Lung microvascular endothelial cell (primary cell): ENCODE data around the gene MARCHF9. TPM values are rescaled to one million over a fixed set of nuclear protein-coding genes. Genes with fewer than 3 reads are reported as not detected.
"Not testable (repeated sequence)": the region's sequence is repeated elsewhere in the genome, so short reads cannot be mapped to it uniquely, and the experiment has no call there.

Experiments used
- DNase-seq, 2 donors: peaks; one replicate each; pipeline versions ENCODE4 v3.0.0 to v3.0.0-alpha.2; 2010; ENCODE audit warnings: low read depth in 2 of 2
- total RNA-seq: library from RNA; depleted of rRNA; stranded (reverse); fragments of >200 nt; gene quantifications from 2 replicates; pipeline ENCODE4 v1.2.1, GENCODE V29; 2014

The MARCHF9 gene
- total RNA-seq, 1 donor from 2014 or later, result 5.6 TPM

DNA sequence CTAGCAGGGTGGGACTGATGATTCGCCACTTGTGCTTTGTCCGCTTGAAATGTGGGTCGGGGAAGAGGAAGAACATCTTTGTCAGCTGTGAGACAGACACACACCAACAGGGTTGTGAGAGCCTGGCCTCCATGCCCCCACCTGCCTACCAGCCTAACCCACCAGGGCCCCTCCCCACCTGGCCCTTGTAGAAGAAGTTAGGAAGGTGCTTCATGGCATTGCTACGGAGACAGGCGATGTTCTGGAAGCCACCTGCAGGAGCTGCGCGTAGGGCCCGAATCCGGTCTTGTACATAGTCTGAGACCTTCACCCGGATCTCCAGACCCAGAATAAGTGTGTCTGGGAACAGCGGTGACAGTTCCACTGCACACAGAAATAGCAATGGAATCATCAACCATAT, 14.7 kb downstream of the MARCHF9 start:
- DNase-seq, result no peak

DNA sequence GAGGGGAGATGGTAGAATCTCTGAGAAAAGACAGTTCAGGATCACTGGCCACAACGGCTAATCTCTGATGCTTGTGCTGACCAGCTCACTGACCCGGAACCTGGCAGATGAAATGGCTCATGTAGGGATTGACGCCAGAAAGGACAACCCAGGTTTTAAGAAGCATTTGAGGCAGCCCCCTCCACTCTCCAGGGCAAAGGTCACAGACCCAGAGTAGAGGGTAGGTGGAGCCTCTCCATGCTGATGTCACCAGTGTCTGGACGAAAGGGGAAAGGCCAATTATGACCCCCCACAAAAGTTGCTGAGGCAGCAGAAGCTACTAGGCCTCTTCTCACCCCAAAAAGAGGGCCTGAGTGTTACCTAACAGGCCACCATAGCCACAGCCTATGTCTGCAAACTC, 15.8 kb downstream of the MARCHF9 start:
- no peak for DNase-seq

DNA sequence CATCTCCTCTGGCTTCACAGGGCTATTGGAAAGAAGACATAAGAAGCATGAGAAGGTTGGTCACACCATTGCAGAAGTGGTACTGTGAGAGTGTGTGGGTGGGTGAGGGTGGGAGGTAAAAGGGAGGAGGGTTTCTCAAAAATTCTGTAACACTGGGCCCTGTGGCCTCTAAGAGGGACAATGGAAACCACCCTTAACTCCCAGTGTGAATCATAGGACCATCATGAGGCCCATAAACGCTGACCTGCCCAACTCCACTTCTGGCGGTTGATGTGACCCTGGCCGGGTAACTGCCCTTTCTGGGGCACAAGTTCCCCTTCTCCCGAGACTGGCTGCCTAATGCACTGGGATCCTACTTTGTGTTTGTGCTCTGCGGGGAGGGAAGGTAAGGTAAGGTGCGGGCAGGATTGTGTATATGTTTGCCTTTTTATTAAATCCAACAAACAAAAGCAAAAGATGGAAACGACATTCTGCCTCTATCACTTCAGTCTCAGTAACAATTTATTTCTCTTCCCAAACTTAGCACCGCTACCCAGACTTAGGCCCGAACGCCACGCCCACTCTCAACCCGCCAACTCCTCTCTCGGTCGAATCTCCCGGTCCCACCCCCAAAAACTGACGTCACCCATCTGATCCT, 16.5 kb downstream of the MARCHF9 start:
- peak; percentile 90 for DNase-seq

DNA sequence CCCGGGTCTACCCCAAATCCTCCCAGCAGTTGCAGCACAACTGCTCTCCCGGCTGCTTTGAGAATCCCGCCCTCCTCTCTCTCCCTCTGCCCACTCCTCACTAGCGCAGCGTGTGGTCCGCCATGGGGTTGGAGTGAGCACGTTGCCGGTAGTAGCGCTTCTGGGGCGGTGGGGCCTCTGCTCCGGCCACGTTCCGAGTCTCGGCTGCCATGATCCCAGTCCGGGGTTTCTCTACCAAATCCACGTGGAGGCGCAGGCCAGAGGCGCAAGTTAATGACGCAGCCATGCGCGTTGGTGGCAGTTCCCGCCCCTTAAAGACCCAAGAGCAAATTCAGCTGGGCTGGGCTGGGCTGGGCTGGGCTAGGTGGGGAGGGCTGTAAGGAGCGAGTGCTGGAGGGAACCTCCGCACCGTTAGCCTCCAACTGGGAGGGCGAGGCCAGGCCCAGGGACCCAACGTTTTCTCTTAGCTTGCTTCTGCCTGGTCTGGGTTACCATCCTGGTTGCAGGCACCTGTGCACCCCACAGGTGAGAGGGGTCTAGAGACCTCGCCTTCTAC, 17.0 kb downstream of the MARCHF9 start, which contains the start of gene METTL1:
TSS of gene METTL1 (minus strand) at position 233 of the 556 bp plus-strand sequence. CDS start at position 211, 22 bp downstream.
- peak; percentile 97 to 98 for DNase-seq

DNA sequence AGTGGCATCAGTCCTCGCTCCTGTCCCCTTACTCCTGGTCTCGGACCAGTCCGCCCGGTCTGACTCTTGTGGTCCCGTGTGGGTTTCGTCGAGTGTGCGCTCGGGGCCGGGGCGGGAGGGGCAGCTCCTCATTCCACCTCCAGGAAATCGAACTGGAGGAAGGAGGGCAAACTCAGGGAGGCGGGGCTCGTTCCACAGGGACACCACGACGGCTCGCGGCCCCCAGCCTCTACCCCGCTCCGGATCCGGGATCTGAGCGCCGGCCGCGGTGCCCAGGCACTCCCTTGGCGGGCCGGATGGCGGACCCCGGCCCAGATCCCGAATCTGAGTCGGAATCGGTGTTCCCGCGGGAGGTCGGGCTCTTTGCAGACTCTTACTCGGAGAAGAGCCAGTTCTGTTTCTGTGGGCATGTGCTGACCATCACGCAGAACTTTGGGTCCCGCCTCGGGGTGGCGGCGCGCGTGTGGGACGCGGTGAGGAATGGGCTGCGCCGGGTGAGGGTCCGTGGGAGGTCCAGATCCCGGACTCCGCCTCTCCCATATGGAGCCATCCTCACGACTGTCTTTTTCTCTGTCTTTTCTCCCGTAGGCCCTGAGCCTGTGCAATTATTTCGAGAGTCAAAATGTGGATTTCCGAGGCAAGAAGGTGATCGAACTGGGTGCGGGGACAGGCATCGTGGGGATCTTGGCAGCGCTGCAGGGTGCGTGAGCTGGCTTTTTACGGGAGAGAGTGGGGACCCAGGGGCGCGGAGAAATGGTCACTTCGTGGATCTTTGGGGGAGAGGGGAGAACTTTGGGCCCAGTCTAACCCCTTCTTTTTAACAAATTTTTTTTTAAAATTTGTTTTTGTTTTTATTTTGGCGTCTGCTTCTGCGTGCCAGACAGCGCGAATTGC, 17.8 kb downstream of the MARCHF9 start, which contains the start of gene EEF1AKMT3:
TSS of gene EEF1AKMT3 (plus strand) at position 186 of the 894 bp plus-strand sequence. CDS start at position 297, 111 bp downstream.
- peak; percentile 37 to 60 for DNase-seq

DNA sequence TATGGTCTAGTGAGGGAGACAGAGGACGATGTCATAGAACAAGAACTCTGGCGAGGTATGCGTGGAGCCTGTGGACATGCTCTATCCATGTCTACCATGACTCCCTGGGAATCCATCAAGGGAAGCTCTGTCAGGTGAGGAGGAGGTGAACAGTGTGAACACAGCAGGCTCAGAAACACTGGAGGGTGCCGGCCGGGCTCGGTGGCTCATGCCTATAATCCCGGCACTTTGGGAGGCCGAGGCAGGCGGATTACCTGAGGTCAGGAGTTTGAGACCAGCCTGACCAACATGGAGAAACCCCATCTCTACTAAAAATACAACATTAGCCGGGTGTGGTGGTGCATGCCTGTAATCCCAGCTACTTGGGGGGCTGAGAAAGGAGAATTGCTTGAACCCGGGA, 19.7 kb downstream of the MARCHF9 start:
- DNase-seq, result not testable (repeated sequence)

DNA sequence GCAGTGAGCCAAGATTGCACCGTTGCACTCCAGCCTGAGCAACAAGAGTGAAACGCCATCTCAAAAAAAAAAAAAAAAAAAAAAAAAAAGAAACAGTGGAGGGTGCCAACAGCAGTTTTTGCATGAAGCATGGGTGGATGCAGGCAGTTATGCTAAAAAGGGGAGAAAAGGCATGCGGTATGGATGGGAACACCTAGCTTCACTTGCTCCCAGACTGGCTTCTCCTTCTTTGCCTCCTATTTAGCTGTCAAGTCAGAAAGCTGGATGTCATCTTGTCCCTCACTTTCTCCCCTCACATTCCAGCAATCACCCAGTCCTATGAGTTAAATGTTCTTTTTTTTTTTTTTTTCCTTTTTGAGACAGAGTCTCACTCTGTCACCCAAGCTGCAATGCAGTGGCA, 20.1 kb downstream of the MARCHF9 start:
- no peak for DNase-seq

DNA sequence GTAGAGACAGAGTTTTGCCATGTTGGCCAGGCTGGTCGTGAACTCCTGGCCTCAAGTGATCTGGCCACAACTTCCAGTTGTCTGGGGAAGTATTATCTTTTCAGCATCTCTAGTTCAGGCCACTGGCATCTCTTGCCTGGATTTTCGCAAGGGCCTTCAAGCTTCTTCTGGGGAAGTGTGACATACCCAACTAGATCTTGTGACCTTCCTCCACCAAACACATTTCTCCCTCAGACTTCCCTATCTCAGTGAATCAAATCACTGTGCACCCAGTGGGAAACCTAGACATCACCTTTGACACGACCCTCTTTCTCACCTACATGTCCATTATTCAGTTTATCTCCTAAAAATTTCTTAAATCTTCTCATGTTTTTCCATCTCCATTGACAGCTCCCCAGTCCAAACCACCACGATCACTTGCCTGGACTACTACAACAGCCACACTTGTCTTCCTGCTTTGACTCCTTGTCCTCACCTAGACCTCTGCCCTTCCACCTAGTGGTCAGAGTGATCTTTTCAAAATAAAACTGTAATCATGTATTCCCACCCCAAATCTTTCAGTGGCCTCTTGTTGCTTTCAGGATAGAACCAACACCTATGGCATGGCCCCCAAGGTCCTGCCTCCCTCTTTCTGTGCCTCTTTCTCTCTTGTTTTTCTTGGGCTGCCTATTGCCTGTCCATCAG, 20.8 kb downstream of the MARCHF9 start:
- no peak for DNase-seq

DNA sequence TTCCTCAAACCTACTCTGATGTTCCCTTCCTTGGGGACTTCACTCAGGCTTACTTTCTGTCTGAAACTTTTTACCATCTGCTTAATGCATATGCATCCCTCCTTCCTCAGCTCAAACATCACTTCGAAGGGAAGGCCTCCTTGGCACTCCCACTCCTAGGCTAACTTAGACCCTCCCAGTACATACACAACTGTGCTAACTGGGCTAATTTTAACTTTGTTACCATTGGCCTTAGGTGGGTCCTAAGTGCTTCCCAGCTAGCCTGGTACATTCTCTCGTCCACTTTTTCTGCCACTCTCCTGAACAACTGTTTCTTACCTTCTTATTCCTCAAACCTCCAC, 21.3 kb downstream of the MARCHF9 start:
- DNase-seq, result no peak

DNA sequence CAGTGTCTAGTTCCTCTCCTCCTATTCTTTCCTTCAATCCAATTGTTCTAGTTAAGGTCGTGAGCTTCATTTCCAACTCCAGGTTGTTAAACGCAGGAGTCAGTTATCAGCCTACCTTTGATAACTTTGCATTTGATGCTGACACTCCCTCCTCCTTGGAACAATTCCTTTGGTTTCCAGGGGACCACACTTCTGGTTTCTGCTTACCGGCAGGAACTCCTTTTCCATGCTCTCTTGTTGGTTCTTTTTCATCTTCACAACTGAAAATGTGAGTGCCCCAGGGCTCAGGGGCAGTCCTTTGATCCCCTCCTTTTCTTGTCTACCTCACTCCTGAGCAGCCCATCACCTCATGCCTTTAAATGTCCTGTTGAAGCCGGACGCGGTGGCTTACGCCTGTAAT, 22.5 kb downstream of the MARCHF9 start:
- no peak for DNase-seq

DNA sequence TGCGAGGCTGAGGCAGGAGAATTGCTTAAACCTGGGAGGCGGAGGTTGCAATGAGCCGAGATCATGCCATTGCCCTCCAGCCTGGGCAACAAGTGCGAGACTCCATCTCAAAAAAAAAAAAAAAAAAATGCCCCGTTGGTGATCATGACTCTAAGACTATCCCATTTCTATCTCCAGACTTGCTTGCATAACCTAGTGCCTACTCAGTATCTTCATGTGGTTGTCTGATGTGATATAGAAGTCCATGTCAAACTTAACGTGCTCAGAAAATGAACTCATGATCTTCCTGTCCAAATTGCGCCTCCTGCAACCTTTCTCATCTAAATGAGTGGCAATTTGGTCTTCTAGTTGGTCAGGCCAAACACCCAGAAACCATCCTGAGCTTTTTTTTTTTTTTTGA, 23.0 kb downstream of the MARCHF9 start:
- DNase-seq, result no peak

DNA sequence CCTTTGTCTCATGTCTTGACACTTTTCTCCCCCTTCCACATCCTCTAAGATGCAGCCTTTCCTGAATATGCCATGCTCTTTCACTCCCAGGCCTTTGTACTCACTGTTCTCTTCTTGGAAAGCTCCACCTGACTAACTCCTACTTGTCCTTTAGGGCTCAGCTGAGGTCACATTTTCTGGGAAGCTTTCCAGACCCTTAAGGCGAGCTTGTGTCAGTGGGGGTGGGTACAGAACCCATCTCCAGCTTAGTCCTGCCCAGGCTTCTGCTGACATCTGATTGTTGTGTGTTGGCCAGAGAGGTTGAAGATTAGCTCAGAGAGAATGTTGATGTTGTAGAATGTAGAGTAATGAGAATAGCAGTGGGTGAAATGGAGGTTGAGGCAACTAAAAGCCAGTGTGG, 24.8 kb downstream of the MARCHF9 start:
- no peak for DNase-seq

DNA sequence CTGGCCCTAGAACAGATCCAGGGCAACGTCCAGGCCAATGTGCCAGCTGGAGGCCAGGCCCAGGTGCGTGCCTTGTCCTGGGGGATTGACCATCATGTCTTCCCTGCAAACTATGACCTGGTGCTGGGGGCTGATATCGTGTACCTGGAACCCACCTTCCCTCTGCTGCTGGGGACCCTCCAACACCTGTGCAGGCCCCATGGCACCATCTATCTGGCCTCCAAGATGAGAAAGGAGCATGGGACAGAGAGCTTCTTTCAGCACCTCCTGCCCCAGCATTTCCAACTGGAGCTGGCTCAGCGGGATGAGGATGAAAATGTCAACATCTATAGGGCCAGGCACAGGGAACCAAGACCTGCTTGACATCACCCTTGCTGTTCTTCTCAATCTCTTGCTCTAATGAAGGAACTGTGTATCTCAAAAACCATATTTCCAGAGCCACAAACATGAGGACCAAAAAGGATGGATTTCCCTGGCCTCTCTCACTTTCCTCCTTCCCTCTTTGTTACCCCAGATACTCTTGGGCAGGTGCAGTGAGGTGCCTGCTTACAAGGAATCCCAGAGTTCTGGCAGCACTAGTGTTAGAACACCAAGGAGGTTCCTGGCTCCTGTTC, 25.5 kb downstream of the MARCHF9 start:
- DNase-seq, result no peak

DNA sequence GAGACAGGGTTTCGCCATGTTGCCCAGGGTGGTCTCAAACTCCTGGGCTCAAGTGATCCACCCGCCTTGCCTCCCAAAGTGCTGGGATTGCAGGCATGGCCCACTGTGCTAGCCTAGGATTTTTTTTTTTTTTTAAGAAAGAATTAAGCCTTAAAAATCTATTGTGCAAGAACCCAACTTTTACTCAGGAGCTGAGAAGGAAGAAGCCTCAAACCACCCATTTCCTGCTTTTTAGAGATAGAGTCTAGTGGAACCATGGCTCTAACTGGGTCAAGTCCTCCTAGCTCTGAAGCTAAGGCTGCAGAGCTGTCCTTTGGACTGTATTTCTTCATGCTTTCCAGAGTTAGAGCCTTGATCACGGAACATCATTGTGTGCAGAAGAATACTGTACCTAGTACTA, 26.3 kb downstream of the MARCHF9 start:
- no peak for DNase-seq

DNA sequence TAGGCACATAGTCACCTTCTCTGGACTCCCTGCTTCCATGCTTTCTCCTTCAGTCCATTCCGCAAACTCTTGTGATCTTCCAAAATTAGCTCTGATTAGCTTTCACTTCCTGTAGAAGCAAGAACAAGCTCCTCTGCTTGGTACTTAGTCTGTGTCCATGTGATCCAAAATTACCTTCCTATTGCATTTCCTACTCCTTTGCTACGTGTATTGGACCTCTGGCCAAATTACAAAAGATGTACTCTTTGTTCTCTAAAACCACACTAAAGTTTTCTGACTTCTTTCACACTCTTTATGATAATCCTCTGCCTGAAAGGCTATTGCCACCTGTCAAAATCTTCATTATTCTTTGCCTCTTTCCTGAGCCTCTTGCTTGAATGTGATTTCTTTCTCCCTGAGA, 26.9 kb downstream of the MARCHF9 start:
- no peak for DNase-seq

DNA sequence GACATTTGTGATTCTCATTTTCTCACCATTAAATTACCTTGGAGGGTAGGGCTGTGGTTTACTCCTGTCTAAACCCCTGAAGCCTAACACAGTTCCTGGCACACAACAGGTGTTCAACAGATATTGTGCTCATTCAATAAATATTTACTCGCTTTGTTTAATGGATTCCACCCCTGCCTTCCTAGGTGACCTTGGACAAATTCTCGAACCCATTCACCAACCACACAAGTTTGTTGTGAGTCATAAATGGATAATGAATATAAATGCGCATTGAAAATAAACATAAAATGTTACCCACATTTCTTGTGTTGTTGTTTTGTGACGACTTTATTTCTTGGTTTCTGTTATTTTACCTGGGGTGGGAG, 27.3 kb downstream of the MARCHF9 start:
- no peak for DNase-seq

DNA sequence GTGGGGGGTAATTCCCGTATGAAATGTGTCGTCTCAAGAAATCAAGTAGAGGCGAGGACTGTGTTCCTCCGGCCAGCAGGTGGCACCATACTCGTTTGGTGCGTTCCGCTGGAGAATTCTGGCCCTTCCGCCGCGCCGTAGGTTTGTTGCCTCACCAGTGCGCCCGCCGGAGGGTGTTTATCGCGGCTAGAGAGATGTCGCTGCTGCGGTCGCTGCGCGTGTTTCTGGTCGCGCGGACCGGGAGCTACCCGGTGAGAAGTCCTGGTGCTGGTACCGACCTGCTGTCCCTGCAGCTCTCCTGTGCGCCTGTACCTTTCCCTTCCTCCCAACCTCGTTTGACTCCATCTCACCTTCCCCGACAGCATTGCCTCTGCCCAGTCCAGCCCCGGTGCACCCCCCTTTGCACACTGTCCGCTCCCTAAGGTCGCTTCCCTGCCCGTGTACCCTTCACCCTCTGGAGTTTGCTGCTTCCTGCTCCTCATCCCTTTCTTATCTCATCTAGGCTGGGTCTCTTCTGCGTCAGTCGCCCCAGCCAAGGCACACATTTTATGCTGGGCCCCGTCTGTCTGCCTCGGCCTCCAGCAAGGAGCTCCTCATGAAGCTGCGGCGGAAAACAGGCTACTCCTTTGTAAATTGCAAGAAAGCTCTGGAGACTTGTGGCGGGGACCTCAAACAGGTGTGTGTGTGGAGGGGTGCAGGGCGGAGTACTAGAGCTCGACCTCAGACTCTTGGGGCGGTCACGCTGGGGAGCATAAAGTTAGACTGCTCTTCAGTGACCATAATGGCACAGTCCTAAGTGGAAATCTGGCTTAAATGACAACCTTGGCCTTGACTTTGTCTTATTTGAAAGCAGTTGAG, 27.9 kb downstream of the MARCHF9 start, which contains the start of gene TSFM:
TSS of gene TSFM (plus strand) at position 180 of the 858 bp plus-strand sequence. CDS start at position 195, 15 bp downstream.
- peak; percentile 97 to 98 for DNase-seq

DNA sequence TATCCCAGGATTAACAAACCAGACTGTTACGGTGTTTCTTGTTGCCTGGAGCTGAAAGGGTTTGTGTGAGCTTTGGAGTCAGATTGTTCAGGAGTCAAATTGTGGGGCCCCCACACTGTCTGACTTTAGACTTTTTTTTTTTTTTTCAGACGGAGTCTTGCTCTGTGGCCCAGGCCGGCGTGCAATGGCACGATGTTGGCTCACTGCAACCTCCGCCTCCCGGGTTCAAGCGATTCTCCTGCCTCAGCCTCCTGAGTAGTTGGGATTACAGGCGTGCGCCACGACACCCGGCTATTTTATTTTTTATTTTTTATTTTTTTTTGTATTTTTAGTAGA, 28.5 kb downstream of the MARCHF9 start:
- no peak for DNase-seq

DNA sequence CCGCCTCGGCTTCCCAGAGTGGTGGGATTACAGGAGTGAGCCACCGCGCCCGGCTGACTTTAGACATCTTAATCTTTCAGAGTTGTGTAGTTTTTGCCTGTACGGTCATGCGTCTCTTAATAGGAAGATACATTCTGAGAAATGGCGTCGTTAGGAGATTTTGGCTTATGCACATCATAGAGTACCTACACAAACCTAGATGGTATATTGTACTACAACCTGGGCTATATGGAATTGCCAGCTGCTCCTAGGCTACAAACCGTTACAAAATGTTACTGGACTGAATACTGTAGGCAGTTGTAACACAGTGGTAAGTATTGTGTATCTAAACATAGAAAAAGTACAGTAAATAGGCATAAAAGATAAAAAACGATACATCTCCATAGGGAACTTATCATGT, 29.0 kb downstream of the MARCHF9 start:
- no peak for DNase-seq

DNA sequence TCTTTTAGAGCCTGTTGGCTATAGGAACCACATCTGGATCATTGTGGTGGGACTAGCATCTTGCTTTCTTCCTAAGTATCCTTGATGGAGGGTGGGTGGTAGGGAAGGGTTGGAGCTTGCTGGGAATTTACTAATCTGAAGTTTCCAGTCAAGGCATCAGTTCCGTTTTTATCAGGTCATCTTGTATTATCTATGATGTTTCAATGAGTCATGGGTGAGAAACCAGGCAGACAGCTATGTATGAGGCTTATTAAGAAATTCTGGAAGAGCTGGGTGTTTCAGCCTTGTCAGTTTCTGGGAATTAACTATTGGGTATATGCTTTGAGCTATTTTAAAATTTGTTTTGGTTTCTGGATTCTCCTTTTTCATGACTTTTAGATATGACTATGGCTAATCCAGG, 39.0 kb downstream of the MARCHF9 start:
- DNase-seq, result peak in 1 of 2 donors; percentile 75

DNA sequence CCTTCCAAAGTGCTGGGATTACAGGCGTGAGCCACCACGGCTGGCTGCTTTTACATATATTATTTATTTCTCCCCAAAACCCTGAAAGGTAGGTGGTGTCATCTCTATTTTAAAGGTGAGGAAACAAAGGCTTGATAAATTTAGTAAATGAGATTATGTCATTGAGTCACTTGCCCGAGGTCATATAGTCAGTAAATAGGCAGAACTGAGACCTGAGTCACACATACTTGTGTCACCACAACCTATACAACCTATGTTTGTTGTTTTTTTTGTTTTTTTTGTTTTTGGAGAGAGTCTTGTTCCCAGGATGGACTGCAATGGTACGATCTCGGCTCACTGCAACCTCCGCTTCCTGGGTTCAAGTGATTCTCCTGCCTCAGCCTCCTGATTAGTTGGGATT, 40.5 kb downstream of the MARCHF9 start:
- DNase-seq, result no peak
